C4-2B (cell line): Measurements from ENCODE around the gene RHOA.

Experiments used
- H3K27ac ChIP-seq: fragments of 450-650 bp; 2 replicates; pipeline ENCODE4 v1.5.1; 2017
- ZFX ChIP-seq: fragments of 450-650 bp; IDR thresholded peaks from 2 replicates; pipeline ENCODE4 v1.6.1; 2017
- TF ChIP-seq, protein P1 (sequence below): fragments of 450-650 bp; conservative IDR thresholded peaks from 2 replicates; pipeline ENCODE4 v1.5.1; 2017; ENCODE audit warnings: mild to moderate bottlenecking

RHOA gene

GRCh38 chr3:49346797-49347251 is 65.0 kb downstream of the RHOA start:
- H3K27ac ChIP-seq, result no peak overlapping the region
- no peak for TF ChIP-seq ZFX
- TF ChIP-seq, protein P1, sequence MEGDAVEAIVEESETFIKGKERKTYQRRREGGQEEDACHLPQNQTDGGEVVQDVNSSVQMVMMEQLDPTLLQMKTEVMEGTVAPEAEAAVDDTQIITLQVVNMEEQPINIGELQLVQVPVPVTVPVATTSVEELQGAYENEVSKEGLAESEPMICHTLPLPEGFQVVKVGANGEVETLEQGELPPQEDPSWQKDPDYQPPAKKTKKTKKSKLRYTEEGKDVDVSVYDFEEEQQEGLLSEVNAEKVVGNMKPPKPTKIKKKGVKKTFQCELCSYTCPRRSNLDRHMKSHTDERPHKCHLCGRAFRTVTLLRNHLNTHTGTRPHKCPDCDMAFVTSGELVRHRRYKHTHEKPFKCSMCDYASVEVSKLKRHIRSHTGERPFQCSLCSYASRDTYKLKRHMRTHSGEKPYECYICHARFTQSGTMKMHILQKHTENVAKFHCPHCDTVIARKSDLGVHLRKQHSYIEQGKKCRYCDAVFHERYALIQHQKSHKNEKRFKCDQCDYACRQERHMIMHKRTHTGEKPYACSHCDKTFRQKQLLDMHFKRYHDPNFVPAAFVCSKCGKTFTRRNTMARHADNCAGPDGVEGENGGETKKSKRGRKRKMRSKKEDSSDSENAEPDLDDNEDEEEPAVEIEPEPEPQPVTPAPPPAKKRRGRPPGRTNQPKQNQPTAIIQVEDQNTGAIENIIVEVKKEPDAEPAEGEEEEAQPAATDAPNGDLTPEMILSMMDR, result no peak

DNA sequence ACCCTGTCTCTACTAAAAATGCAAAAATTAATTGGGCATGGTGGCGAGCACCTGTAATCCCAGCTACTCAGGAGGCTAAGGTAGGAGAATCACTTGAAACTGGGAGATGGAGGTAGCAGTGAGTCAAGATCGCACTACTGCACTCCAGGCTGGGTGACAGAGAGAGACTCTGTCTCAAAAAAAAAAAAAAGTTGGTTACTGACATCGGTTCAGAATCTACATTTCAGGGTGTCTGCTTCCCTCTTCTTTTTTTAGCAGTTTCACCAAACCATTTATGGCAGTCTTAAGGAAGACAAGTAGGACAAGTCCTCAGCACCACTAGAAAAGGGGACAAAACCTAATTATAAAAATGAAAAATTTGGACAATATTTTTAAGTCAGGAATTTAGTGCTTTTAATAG is 68.6 kb downstream of the RHOA start:
- TF ChIP-seq ZFX, result no peak
- TF ChIP-seq, protein P1, result no peak
- H3K27ac ChIP-seq, result no peak overlapping the region

DNA sequence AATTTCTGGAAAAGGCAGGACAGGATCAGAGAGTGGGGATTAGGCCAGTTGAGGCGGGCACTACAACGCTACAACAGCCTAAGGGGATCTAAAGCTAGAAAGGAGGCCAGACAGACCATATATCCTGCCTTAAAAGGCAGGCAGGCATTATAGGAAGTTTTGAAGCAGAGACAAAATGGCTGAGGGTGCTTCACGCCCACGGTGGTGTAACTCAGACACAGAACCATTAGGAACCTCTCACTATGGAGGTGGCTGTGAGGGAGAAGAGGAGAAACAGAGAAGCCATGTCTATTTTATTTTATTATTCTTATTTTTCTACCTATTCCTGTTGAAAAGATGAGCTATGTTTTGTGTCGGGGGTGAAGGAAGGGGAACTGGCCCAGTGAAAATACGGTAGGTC is 69.8 kb downstream of the RHOA start:
- TF ChIP-seq, protein P1, result no peak
- TF ChIP-seq ZFX, result no peak
- H3K27ac ChIP-seq, result no peak overlapping the region

GRCh38 chr3:49339941-49340800 is 71.6 kb downstream of the RHOA start, which contains the start of gene USP4:
Gene USP4, minus strand, starts transcription at chr3:49340053. Its CDS starts 29 bp downstream, at chr3:49340024.
- TF ChIP-seq ZFX, result peak; percentile 67
- TF ChIP-seq, protein P1, result peak; percentile 65
- H3K27ac ChIP-seq, result peak within 1 kb of the TSS; percentile 94

DNA sequence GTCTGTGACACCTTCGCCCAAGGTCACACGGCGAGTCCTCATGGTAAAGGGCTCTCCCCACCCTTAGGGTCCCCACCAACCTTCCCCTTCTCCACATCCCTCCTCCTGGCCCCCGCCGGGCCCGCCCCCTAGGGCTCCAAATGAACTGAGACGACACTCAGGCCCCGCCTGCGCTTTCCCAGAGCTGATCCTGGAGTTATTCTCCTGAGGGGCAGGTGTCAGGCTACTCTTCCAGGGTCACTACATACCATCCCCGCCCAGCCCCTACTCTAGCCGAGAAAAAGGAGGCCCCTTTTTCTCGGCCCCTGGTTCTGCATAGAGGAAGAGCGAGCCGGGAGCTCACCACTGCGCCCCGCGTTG is 72.2 kb downstream of the RHOA start:
- no peak for TF ChIP-seq ZFX
- peak overlapping the region; percentile 94 for H3K27ac ChIP-seq

- no peak overlapping the region for H3K27ac ChIP-seq
- no peak for TF ChIP-seq ZFX
- TF ChIP-seq, protein P1, result no peak
Measured at GRCh38 chr3:49333916-49334633, 77.7 kb downstream of the RHOA start.

DNA sequence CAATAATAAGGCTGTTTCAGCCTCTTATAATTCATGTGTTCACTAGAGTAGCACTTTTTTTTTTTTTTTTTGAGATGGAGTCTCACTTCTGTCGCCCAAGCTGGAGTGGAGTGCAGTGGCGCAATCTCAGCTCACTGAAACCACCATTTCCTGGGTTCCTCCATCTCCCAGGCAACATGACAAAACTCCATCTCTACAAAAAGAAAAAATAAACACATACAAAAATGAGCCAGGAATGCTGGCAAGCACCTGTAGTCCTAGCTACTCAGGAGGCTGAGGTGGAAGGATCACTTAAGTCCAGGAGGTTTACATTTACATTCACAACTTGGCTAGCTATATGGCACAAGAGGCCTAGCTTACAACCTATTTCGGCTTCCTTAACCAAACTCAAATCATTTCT is 78.7 kb downstream of the RHOA start:
- H3K27ac ChIP-seq, result no peak overlapping the region
- TF ChIP-seq, protein P1, result no peak
- no peak for TF ChIP-seq ZFX
